GM18502 (cell line): ENCODE results near the gene KCNQ4.

Experiments used
- ATAC-seq: cut with Tn5 transposase; IDR thresholded peaks from one replicate; pipeline ENCODE4 v1.9.1; 2021; ENCODE audit warnings: mild to moderate bottlenecking; ENCODE audit not compliant: unreplicated experiment, poor library complexity

Gene KCNQ4

DNA sequence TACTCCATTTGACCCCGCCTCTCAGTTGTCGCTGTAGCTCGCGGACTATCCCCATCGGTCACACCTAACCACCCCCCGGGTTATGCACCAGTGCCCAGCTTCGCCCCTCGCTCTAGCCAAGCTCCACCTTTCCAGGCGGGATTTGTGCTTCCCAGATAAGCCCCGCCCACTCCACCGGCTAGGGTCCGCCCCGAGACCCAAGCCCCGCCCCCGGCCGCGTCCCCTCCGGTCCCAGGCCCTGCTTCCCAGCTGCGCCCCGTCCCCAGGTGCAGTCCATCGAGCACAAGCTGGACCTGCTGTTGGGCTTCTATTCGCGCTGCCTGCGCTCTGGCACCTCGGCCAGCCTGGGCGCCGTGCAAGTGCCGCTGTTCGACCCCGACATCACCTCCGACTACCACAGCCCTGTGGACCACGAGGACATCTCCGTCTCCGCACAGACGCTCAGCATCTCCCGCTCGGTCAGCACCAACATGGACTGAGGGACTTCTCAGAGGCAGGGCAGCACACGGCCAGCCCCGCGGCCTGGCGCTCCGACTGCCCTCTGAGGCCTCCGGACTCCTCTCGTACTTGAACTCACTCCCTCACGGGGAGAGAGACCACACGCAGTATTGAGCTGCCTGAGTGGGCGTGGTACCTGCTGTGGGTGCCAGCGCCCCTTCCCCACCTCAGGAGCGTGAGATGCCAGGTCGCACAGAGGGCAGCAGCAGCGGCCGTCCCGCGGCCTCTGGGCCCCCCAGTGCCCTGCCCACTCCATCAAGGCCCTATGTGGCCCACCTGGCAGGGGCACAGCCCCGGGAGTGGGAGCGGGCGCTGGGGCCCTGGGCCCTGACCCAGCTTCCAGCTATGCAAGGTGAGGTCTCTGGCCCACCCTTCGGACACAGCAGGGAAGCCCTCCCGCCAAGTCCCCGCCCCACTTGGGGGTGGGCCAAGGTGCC lies 54.7 kb downstream of the KCNQ4 start:
- ATAC-seq, result no peak

DNA sequence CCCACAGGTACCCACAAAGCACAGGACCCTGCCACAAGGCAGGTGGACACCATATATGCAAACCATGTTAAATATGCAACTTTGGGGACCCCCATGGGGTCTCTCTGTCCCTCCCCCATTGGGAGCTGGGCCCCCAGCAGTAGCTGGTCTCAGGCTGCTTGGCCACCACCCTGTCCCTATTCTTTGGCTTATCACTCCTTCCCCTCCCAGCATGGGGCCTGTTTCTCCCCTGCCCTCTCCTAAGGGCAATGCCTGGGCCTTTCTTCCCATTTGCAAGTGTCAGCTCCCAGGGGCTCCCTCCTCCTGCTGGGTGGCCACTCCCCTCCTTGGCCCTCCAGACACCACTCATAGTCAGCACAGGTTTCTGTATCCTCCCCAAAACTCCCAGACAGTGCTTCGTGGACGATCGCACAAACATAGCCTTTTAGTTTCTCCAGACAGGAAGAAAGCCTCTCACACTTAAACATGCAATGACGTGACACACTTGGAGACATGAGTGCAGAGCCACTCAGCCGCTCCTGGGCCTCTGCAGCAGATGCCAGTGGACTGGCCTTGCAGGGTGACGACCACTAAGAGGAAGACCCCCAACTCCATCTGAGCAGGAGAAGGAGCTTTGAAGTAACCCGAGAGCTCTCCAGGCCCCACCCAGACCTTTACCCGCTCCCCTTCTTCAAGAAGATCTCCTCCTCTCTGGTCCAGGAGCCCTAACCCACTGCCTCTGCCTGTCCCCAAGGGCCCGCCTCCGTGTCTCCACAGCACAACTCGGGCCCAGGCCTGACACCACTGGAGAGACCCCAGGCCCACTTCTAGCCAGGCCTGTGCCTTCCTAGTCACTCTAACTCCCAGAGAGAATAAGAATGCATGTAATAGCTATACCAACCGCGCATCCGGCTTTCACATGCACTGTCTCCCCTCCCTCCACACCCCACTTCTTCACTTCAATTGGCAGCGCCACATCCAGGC lies 55.7 kb downstream of the KCNQ4 start:
- ATAC-seq, result no peak

DNA sequence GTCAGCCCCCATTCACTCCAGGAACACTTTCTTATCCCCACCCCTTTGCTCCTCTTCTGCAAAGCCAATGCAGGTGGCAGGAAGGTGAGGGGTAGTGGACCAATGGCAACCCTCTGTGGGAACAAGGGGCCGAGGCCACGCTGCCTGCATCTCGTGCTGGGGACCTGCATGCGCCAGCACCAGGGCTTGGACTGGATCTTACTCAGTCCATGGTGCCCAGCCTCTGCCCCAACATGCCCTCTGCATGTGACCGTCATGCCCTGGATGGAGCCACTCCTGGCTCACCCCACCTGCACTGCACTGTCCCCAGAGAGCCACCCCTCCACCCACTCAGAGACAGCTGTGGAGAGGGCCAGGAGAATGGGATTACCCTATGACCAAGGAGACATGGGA lies 56.4 kb downstream of the KCNQ4 start:
- ATAC-seq, result no peak

DNA sequence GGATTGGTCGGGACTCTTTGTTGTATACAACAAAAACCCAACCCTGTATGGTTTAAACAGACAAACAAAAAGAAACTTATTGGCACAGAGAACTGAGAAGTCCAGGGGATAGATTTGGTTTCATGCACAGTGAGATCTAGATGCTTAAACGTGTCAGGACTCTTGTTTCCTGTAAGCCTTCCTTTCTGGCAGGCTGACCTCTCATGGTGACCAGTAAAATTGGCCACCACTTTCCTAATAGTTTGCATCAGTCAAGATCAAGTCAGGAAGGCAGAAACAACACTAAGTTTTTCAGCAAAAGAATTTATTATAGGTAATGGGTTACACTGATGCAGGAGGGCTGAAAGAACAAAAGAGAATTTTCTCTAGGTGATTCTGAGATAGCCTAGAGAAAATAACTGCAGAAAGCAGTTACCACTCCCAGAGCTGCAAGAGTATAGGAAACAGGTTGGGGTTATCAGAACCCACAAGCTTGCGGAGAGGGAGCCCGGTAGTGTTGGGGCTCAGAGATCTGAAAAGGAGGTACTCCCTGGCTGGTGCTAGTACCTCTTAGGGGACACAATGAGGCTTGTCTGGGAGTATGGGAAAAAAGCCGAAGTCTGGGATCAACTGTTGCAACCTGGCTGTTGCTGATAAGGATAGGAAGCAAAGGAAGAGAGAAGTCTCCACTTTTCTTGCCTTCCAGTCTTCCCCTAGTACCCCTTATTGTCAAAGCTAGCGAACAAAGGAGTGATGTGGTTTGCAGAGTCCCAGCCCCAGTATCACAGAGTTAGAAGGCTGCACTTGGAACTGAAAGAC lies 57.1 kb downstream of the KCNQ4 start:
- ATAC-seq, result no peak

DNA sequence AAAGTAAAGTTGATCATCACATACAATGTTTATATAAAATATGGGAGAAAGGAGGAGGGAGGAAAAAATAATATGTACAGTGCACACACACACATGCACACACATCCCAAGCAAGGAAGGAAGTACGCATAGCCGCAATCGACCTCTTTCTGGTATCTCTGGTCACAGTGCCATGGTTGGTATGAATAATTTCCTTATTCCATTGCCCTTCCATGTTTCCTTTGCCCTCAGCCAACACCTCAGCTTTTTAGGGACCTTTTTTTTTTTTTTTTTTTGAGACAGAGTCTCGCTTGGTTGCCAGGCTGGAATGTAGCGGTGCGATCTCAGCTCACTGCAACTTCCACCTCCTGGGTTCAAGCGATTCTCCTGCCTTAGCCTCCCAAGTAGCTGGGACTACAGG lies 58.0 kb downstream of the KCNQ4 start:
- no peak for ATAC-seq

DNA sequence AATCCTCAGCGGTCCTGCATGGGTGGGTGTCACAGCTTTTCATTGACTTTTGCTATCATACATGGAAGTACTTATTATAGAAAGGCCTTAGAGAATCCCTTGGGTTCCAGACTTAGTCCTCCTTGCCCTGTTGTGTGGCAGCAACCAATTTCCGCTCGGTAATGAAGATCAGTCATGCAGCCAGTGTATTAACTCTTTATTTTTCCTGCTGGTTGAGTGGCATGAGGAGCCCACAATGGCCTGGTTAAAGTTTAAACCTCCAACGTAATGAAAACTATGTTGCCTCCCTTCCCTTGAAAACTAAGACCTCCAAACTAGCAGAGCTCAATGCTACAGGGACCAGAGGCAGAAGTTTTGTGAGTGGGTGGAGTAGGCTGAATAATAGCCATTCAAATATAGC lies 58.6 kb downstream of the KCNQ4 start:
- ATAC-seq, result no peak

DNA sequence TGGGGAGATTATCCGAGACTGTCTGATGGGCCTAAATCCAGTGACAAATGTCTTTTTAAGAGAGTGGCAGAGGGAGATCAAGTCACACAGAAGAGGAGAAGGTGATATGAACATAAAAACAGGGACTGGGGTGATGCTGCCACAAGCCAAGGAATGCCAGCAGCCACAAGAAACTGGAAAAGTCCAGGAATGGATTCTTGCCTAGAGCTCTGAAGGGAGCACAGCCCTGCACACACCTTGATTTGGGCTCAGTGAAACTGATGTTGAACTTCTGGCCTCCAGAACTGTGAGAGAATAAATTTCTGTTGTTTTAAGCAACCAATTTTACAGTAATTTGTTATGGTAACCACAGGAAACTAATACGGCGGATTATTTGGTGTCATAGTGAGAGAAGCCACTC lies 59.1 kb downstream of the KCNQ4 start:
- no peak for ATAC-seq

DNA sequence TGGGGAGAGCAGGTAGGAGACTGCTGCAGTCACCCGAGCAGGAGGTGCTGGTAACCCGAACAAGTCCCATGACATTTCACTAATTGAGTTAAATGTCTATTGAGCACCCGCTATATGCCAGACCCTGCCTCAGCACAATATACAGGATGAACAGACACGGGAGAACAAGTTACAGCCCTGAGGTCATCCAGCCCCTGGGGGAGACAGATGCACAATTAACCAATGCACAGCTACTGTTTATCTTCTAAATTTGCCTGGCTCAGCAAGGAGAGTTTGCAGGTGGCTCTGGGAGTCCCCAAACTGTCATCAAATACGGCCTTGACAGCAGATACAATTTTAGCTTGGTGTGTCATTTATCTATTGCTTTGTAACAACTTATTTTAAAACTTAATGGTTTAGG lies 60.5 kb downstream of the KCNQ4 start:
- no peak for ATAC-seq

DNA sequence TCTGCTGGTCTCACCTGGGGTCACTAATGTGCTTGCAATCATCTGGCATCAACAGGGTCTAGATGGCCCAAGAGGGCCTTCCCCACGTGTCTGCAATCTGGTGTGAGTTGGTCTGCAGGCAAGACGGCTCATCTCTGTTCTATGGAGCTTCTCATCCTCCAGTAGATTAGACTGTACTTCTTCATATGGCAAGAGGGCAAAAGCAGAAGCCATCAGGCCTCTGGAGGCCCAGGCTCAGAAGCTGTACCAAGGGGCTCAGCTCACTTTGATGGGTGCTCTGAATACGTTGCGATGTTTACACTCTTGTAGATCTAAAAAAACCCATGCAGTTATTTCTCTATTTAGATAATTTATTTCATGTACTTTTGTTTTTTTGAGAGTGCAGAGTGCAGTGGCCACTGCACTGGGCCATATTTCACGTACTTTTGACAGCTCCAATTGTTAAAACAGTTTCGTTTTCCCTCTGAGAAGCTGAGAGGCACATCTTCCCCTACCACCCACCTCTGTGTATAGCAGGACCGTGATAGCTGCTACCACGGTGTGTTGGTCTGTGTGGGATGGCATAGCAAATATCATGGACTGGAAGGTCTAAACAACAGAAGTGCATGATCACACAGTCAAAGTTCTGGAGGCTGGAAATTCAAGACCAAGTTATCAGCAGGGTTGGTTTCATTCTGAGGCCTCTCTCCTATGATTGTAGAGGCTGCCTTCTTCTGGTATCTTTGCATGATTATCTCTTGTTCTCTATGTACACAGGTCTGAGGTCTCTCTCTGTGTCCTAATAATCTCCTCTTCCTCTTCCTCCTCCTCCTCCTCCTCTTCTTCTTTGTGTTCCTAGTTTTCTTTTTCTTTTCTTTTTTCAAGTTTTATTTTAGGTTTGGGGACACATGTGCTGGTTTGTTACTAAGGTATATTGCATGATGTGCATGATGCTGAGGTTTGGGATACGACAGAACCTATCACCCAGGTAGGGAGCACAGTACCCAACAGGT lies 61.6 kb downstream of the KCNQ4 start:
- ATAC-seq, result no peak

DNA sequence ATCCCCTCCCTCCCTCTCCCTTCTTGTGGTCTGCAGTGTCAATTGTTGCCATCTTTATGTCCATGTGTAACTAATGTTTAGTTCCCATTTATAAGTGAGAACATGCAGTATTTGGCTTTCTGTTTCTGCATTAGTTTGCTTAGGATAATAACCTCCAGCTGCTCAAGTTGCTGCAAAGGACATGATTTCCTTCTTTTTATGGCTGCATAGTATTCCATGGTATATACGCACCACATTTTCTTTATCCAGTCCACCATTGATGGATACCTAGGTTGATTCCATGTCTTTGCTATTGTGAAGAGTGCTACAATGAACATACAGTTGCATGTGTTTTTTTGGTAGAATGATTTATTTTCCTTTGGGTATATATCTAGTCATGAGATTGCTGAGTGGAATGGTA lies 62.3 kb downstream of the KCNQ4 start:
- ATAC-seq, result no peak

DNA sequence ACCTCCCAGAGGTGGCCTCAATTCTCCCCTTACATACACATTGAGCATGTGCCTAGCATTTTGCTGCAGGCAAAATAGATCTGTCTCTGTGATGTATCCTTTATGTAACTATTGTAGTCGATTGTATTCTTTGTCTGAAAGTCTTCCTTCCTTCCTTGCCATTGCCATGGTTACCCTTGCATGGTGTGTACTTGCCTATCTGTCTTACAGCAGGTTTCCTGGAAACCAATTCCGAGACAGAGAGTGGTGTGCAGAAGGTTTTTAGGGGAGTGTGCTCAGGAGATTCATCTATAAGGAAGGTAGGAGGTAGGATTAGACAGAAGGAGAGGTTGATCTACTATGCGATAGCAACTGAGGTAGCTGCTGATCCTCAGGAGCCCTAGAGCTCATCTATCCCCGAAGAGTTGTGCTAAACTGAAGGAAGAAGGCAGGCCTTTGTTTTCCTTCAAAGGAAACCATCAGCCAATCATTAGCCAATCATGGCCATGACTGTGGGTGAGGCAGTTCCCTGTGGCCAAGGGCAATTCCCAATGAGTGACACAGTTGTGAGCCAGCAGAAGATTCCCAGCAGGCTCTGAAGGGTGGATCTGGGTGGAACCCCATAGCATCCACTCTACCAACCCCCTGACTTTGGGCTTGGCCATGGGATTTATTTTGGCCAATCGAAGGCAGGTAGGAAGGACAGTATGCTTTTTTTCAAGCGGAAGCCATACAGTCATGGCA lies 63.6 kb downstream of the KCNQ4 start:
- no peak for ATAC-seq

DNA sequence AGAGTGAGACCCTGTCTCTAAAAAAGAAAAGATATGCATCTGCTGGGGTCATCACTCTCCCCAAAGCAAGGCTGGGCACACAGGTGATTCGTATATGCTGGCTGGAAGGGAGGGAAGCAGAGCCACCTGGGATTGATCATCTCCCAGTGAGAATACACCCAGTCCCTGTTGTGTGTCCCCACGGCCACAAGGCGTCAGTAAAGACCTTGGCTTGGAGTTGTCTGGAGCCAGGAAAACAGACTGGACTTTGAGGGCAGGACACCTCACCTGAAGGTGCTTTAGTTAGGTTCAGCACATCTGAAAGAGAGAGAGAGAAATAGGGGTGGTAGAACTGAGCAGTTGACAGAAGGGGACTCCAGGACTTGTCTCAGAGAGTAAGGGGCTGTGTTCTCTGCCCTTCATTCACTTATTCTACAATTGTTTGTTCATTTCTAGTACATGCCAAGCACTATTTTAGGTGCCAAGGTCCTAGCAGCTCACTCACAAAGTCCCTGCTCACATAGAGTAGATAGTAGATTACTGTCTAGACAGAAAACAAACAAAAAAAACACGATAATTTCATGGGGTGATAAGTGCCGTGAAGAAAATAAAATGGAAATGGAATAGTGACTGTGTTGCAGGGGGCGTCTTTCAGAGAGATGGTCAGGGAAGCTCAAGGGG lies 65.1 kb downstream of the KCNQ4 start:
- ATAC-seq, result no peak

DNA sequence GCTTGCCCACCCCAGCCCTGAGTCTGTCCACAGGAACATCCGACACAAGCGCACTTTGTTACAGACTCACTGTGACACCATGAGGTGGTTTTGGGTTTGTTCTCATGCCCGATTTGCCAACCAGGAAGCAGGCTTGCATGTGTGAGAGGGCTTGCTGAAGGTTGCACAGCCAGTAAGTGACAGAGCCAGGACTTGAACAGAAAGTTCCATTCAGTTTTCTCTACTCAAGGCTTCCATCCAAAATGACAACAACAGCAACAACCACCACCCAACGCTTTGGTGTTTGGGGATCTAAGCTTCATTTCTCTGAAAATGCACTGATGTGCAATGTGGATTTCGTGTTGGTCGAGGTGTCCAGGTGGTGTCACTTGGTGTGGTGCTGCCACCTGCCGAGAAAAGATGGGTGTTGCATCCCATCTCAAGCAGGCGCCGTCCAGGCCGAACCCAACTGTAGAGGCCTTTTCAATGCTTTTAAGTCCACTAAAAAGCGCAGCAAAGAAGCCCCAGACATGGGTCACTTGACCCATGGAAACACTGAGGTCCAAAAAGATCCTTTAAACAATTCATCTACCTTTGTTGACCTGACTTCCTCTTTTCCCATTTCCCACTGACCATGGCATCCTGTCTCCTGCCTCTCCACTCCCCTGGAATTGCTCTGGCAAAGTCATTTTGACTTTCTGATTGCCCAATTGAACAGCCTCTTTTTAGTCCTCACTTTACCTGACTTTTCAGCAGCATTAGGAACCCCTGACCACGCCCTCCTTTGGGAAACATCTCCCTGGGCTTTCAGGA lies 66.4 kb downstream of the KCNQ4 start:
- ATAC-seq, result no peak

DNA sequence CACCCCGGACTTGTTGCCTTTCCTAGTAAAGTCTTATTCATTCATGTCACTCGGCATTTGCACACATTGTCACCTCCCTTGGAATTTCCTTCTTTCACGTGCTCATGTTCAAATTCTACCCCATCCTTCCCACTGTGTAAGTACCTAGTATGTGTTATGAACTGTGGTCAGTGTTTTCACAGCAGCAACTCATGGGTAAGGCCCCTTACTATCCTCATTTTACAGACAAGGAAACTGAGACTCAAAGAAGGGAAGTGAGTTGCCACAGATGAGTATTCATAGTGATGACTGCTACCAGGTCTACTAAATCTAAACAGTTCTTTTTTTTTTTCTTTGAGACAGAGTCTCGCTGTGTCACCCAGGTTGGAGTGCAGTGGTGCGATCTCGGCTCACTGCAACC lies 68.1 kb downstream of the KCNQ4 start:
- peak; percentile 61 for ATAC-seq

DNA sequence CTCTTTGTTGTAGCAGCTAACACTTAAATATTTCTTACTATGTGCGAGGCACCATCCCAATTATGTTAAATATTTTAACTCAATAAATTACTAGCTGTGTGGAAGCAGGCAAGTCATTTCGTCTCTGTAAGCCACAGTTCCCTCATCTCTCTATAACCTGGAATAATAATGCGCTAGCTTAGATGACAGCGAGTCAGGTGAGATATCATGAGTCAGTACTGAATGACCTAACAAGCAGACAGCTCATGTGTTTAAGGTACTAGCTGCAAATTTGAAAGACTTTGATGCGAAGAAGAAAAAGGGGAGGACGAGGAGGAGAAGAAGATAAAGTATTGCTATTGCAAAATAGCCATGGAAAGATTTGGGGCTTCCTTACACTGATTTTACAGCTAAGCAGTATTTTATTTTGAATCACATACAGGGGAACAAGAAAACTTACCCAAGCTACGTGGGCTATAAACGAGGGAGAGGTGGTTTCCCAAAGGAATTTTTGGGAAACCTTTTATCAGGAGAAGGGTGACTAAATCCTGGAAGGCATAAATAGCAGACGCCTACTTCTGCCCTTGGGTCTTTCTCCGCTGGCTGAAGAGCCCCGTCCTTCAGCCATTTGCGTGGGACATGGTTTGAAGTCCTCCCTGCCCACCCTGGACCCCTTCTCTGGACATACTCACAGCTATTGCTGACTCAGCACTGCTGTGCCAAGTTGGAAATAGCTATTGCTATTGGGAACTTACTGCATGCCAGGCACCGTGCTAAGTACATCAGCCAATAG lies 69.7 kb downstream of the KCNQ4 start:
- no peak for ATAC-seq

DNA sequence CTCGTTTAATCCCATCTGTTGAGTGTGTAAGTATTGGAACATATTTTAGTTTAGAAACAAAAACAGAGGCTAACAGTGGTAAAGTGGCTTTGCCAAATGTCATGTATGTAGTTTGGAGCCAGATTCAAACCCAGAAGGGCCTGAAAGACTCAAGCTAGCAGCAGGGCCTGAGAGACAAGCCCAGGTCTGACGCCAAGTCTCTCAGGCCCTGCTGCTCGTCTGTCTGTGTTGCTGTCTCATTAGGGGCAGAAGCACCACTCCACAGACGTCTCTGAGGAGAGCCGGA lies 70.2 kb downstream of the KCNQ4 start:
- ATAC-seq, result no peak

DNA sequence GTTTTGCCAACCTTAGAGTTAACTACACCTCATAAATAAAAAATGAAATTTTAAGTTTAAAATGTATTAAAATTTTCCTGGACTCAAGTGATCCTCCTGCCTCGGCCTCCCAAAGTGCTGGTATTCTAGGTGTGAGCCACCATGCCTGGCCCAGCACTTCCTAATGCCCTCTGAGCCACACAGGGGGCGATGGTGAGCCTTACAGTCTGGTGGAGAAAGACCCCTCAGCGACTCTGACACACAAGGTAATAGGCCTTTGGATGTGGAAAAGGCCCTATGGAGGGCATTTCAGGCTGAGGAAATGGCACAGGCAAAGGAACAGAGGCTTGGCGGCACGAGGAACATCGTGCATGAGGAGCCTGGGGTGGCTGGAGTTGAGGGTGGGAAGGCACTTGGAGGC lies 71.9 kb downstream of the KCNQ4 start:
- no peak for ATAC-seq
